Trophoblast cell (in vitro differentiated cells and primary cell): ENCODE data around the gene SNX24.

Experiments
- DNase-seq, 2 donors: peaks; one replicate each; pipeline ENCODE4 v3.0.0-alpha.2; 2016
- H2AFZ ChIP-seq: 2 replicates; pipeline ENCODE4 v1.6.1; 2013; ENCODE audit warnings: low read length, moderate library complexity, mild to moderate bottlenecking; ENCODE audit not compliant: insufficient read depth, poor library complexity
- H2AK5ac ChIP-seq: 2 replicates; pipeline ENCODE4 v1.6.1; 2013; ENCODE audit warnings: mild to moderate bottlenecking, low read length
- H2BK120ac ChIP-seq: 2 replicates; pipeline ENCODE4 v1.6.1; 2013; ENCODE audit warnings: low read length, mild to moderate bottlenecking, moderate library complexity; ENCODE audit not compliant: insufficient read depth, poor library complexity
- H2BK12ac ChIP-seq: 2 replicates; pipeline ENCODE4 v1.6.1; 2013; ENCODE audit warnings: mild to moderate bottlenecking, low read length, moderate library complexity
- H2BK5ac ChIP-seq: 2 replicates; pipeline ENCODE4 v1.6.1; 2013; ENCODE audit warnings: low read length, low read depth, moderate library complexity, mild to moderate bottlenecking; ENCODE audit not compliant: poor library complexity
- H3K14ac ChIP-seq: 2 replicates; pipeline ENCODE4 v1.6.1; 2013; ENCODE audit warnings: mild to moderate bottlenecking, low read length
- H3K18ac ChIP-seq: 2 replicates; pipeline ENCODE4 v1.6.1; 2013; ENCODE audit warnings: mild to moderate bottlenecking, low read length
- H3K23ac ChIP-seq: 2 replicates; pipeline ENCODE4 v1.6.1; 2013; ENCODE audit warnings: low read length
- H3K27ac ChIP-seq: 2 replicates; pipeline ENCODE4 v1.5.1; 2013; ENCODE audit warnings: low read depth, mild to moderate bottlenecking, inconsistent platforms, low read length, moderate library complexity
- H3K27me3 ChIP-seq: 2 replicates; pipeline ENCODE4 v1.6.1; 2013; ENCODE audit warnings: inconsistent platforms, mild to moderate bottlenecking, low read length, moderate library complexity; ENCODE audit not compliant: insufficient read depth
- H3K36me3 ChIP-seq, 2 experiments: 1 replicate in 1 of 2; 2 replicates in 1 of 2; pipeline ENCODE4 v1.6.1; 2013; ENCODE audit warnings: low read length in 2 of 2, mild to moderate bottlenecking in 2 of 2, moderate library complexity in 1 of 2; ENCODE audit not compliant: insufficient read depth in 2 of 2, control insufficient read depth in 1 of 2
- H3K4ac ChIP-seq: 2 replicates; pipeline ENCODE4 v1.6.1; 2013; ENCODE audit warnings: low read depth, mild to moderate bottlenecking, low read length, moderate library complexity
- H3K4me1 ChIP-seq, 2 experiments: 1 replicate in 1 of 2; 2 replicates in 1 of 2; pipeline ENCODE4 v1.6.1; 2013; ENCODE audit warnings: low read length in 2 of 2, mild to moderate bottlenecking in 2 of 2, moderate library complexity in 1 of 2; ENCODE audit not compliant: insufficient read depth in 2 of 2, control insufficient read depth in 1 of 2
- H3K4me2 ChIP-seq: 2 replicates; pipeline ENCODE4 v1.6.1; 2013; ENCODE audit warnings: inconsistent platforms, mild to moderate bottlenecking, low read length, moderate library complexity
- H3K4me3 ChIP-seq: 2 replicates; pipeline ENCODE4 v1.5.1; 2013; ENCODE audit warnings: mild to moderate bottlenecking, low read depth, low read length, inconsistent platforms
- H3K79me1 ChIP-seq: one replicate; pipeline ENCODE4 v1.6.1; 2013; ENCODE audit warnings: low read length
- H3K79me2 ChIP-seq: 2 replicates; pipeline ENCODE4 v1.6.1; 2013; ENCODE audit warnings: low read length, mild to moderate bottlenecking; ENCODE audit not compliant: control insufficient read depth, insufficient read depth, poor library complexity
- H3K9ac ChIP-seq: 2 replicates; pipeline ENCODE4 v1.6.1; 2013; ENCODE audit warnings: mild to moderate bottlenecking, low read length
- H3K9me3 ChIP-seq: 2 replicates; pipeline ENCODE4 v1.6.1; 2013; ENCODE audit warnings: low read depth, mild to moderate bottlenecking, control low read depth, inconsistent platforms, low read length; ENCODE audit not compliant: insufficient read depth
- H4K12ac ChIP-seq: 2 replicates; pipeline ENCODE4 v1.6.1; 2013; ENCODE audit warnings: low read depth, mild to moderate bottlenecking, low read length, moderate library complexity
- H4K8ac ChIP-seq: 2 replicates; pipeline ENCODE4 v1.6.1; 2013; ENCODE audit warnings: low read depth, mild to moderate bottlenecking, low read length, moderate library complexity
- H4K91ac ChIP-seq: one replicate; pipeline ENCODE4 v1.6.1; 2013; ENCODE audit warnings: low read depth, mild to moderate bottlenecking, low read length, moderate library complexity
- WGBS: extraction: QIAGEN DNeasy Blood & Tissue Kit; methylation state at CpG from one replicate; pipeline ENCODE4 v1.1.7; 2013; ENCODE audit warnings: missing lambda C conversion rate; ENCODE audit not compliant: insufficient read length, insufficient coverage; ENCODE audit errors: extremely low coverage; 5-methylcytosine and 5-hydroxymethylcytosine counted together

The SNX24 gene

GRCh38 chr5:122948319-122948718 is 102.9 kb downstream of the SNX24 start:
- no peaks in the 10 kb centered on the region for H3K4me1 ChIP-seq
- peaks cover 0 to 9% of the 10 kb centered on the region in 2 experiments for H3K36me3 ChIP-seq
- no peaks in the 10 kb centered on the region for H3K9me3 ChIP-seq
- H4K8ac ChIP-seq, result no peak overlapping the region
- H3K79me2 ChIP-seq, result no peaks in the 10 kb centered on the region
- peak overlapping the region; percentile 82 for H3K23ac ChIP-seq
- no peak overlapping the region for H3K18ac ChIP-seq
- no peak overlapping the region for H3K4me3 ChIP-seq
- H4K12ac ChIP-seq, result no peak overlapping the region
- H2BK120ac ChIP-seq, result no peak overlapping the region
- WGBS, result no CpG with 5 or more reads among the region's 2 CpGs
- H3K4me2 ChIP-seq, result no peak overlapping the region
- no peaks in the 10 kb centered on the region for H3K79me1 ChIP-seq
- no peak for DNase-seq
- no peak overlapping the region for H3K14ac ChIP-seq
- H2AK5ac ChIP-seq, result no peak overlapping the region
- H2AFZ ChIP-seq, result no peak overlapping the region
- no peak overlapping the region for H3K27ac ChIP-seq
- H2BK5ac ChIP-seq, result no peak overlapping the region
- H3K4ac ChIP-seq, result no peak overlapping the region
- no peaks in the 10 kb centered on the region for H3K27me3 ChIP-seq
- H2BK12ac ChIP-seq, result no peak overlapping the region
- H4K91ac ChIP-seq, result no peak overlapping the region
- no peak overlapping the region for H3K9ac ChIP-seq

GRCh38 chr5:122951658-122952057 is 106.2 kb downstream of the SNX24 start:
- Histone ChIP-seq H3K27ac (no peak overlapping the region), H3K27me3 (no peaks in the 10 kb centered on the region), H3K9ac (no peak overlapping the region), H3K4me1 (no peaks in the 10 kb centered on the region), H3K4me3 (no peak overlapping the region), H2BK5ac (no peak overlapping the region), H3K4ac (no peak overlapping the region), H3K23ac (peak overlapping the region; percentile 60), H2BK12ac (no peak overlapping the region), H3K14ac (no peak overlapping the region), H4K8ac (no peak overlapping the region), H3K4me2 (no peak overlapping the region), H4K91ac (no peak overlapping the region), H2AK5ac (no peak overlapping the region), H3K9me3 (no peaks in the 10 kb centered on the region), H3K36me3 (peaks cover 0 to 10% of the 10 kb centered on the region in 2 experiments), H2BK120ac (no peak overlapping the region), H2AFZ (no peak overlapping the region), H3K79me1 (no peaks in the 10 kb centered on the region), H4K12ac (no peak overlapping the region), H3K18ac (no peak overlapping the region), H3K79me2 (no peaks in the 10 kb centered on the region)
- no CpG with 5 or more reads among the region's 8 CpGs for WGBS
- no peak for DNase-seq

GRCh38 chr5:122954719-122955118 is 109.3 kb downstream of the SNX24 start:
- no peak overlapping the region for H3K23ac ChIP-seq
- H3K27ac ChIP-seq, result no peak overlapping the region
- H2AFZ ChIP-seq, result no peak overlapping the region
- H3K18ac ChIP-seq, result no peak overlapping the region
- no peak overlapping the region for H3K9ac ChIP-seq
- H3K79me1 ChIP-seq, result no peaks in the 10 kb centered on the region
- no peak overlapping the region for H4K8ac ChIP-seq
- no peak overlapping the region for H4K91ac ChIP-seq
- no peak overlapping the region for H2BK12ac ChIP-seq
- H2BK5ac ChIP-seq, result no peak overlapping the region
- H3K4me3 ChIP-seq, result no peak overlapping the region
- no peak overlapping the region for H3K4me2 ChIP-seq
- H3K14ac ChIP-seq, result no peak overlapping the region
- H3K4me1 ChIP-seq, result no peaks in the 10 kb centered on the region
- H3K4ac ChIP-seq, result no peak overlapping the region
- H4K12ac ChIP-seq, result no peak overlapping the region
- DNase-seq, result no peak
- H3K27me3 ChIP-seq, result no peaks in the 10 kb centered on the region
- peaks cover 0 to 4% of the 10 kb centered on the region in 2 experiments for H3K36me3 ChIP-seq
- H2BK120ac ChIP-seq, result no peak overlapping the region
- no peak overlapping the region for H2AK5ac ChIP-seq
- no peaks in the 10 kb centered on the region for H3K9me3 ChIP-seq
- no peaks in the 10 kb centered on the region for H3K79me2 ChIP-seq

GRCh38 chr5:122957457-122957856 is 112.0 kb downstream of the SNX24 start:
- no peaks in the 10 kb centered on the region for H3K4me1 ChIP-seq
- H3K9ac ChIP-seq, result no peak overlapping the region
- H2BK12ac ChIP-seq, result no peak overlapping the region
- no peak overlapping the region for H3K18ac ChIP-seq
- no peak overlapping the region for H2BK120ac ChIP-seq
- no peaks in the 10 kb centered on the region for H3K9me3 ChIP-seq
- no peak overlapping the region for H3K14ac ChIP-seq
- no peak overlapping the region for H2AK5ac ChIP-seq
- H4K8ac ChIP-seq, result no peak overlapping the region
- no peak overlapping the region for H2BK5ac ChIP-seq
- no peak overlapping the region for H3K27ac ChIP-seq
- DNase-seq, result no peak
- no peak overlapping the region for H3K4me2 ChIP-seq
- H4K91ac ChIP-seq, result no peak overlapping the region
- no peaks in the 10 kb centered on the region for H3K27me3 ChIP-seq
- H3K23ac ChIP-seq, result no peak overlapping the region
- peaks cover 0 to 2% of the 10 kb centered on the region in 2 experiments for H3K36me3 ChIP-seq
- H4K12ac ChIP-seq, result no peak overlapping the region
- H3K79me2 ChIP-seq, result no peaks in the 10 kb centered on the region
- no peak overlapping the region for H3K4ac ChIP-seq
- H3K4me3 ChIP-seq, result no peak overlapping the region
- H3K79me1 ChIP-seq, result no peaks in the 10 kb centered on the region
- H2AFZ ChIP-seq, result no peak overlapping the region
